ENCODE results near the gene MAPK4.

DNA sequence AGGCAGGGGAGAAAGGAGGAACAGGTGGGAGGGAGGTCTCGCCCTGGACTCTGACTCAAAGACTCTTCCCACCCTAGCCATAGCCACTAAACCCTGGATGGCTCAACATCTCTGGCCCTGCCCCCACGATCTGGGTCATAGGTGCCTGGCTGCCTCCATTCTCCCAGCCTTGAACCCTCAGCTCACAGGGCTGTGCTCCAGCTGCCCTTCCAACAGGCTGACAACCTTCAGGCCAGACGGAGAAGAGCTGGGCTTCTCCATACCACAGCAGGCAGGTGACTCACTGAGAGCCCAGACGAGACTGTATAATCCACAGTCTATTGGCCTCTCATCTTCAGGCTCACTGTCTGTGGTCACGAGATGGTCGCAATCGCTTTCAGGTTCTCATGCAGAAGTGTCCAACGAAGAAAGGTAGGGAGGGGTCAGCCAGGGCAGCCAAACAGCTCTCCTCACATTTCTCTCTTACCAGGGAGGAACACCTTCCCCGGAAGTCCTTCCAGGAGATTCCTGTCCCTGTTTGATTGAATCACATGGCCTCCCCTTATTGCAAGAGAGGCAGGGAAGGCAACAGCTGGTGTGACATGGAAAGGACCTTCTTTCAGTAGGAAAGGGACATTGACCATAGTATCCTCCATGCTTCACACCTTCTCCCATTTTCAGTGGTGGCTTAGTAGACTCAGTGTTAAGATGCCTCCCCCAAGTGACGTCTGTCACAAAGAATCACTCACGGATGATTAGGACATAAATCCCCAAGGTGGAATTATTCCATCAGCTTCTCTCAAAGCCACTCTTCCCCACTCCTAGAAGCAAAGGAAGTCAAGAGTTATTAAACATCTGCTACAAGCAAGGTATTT, 159.8 kb downstream of the MAPK4 start:
- TF ChIP-seq, protein P1, sequence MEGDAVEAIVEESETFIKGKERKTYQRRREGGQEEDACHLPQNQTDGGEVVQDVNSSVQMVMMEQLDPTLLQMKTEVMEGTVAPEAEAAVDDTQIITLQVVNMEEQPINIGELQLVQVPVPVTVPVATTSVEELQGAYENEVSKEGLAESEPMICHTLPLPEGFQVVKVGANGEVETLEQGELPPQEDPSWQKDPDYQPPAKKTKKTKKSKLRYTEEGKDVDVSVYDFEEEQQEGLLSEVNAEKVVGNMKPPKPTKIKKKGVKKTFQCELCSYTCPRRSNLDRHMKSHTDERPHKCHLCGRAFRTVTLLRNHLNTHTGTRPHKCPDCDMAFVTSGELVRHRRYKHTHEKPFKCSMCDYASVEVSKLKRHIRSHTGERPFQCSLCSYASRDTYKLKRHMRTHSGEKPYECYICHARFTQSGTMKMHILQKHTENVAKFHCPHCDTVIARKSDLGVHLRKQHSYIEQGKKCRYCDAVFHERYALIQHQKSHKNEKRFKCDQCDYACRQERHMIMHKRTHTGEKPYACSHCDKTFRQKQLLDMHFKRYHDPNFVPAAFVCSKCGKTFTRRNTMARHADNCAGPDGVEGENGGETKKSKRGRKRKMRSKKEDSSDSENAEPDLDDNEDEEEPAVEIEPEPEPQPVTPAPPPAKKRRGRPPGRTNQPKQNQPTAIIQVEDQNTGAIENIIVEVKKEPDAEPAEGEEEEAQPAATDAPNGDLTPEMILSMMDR (IDR thresholded peaks at IDR 0.05): no peak
- no peak for TF ChIP-seq POLR2A (IDR thresholded peaks at IDR 0.05)

All from testis (tissue), 2 donors.